ENCODE data around the gene RAB22A. TPM values are rescaled to one million over a fixed set of nuclear protein-coding genes. Genes with fewer than 3 reads are reported as not detected.

RAB22A gene
- total and polyA plus RNA-seq, 12 donors, result 6.7 to 46.3 (median 28.2) TPM

DNA sequence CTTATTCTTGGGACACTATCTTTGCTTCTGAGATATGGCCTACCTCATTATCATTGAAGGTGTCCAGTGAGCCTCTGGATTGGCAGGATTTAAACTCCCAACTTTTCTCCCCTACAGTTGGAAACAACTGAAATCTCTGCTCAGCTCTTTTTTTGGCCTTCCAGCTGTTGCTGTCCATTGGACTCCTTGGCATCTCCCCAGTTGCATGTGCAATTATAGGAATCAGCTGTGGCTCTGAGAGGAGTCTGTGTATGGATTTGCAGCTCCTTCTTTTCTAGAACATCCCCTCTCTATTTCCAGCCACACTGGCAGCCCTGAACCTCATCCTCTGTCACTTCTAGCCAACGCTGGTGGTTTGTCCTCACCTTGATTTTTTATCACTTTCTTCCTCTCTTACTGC is 21.2 kb downstream of the RAB22A start:
- intact Hi-C loops (cut with DNase I), result no loop called here
- Histone ChIP-seq H3K4me3 (no peak overlapping the region), H3K9me3 (replicated peaks in 1 of 3) (no peaks in the 10 kb centered on the region), H3K36me3 (replicated peaks in 1 of 2) (no peaks in the 10 kb centered on the region), H3K27ac (peak overlapping the region in 1 of 5 donors; percentile 4), H3K27me3 (no peaks in the 10 kb centered on the region), H3K4me1 (replicated peaks in 1 of 2) (peaks cover 12 to 42% of the 10 kb centered on the region in 2 donors)
- DNase-seq, result peak in 2 of 7 donors; percentile 16 to 24
- TF ChIP-seq, protein P1, sequence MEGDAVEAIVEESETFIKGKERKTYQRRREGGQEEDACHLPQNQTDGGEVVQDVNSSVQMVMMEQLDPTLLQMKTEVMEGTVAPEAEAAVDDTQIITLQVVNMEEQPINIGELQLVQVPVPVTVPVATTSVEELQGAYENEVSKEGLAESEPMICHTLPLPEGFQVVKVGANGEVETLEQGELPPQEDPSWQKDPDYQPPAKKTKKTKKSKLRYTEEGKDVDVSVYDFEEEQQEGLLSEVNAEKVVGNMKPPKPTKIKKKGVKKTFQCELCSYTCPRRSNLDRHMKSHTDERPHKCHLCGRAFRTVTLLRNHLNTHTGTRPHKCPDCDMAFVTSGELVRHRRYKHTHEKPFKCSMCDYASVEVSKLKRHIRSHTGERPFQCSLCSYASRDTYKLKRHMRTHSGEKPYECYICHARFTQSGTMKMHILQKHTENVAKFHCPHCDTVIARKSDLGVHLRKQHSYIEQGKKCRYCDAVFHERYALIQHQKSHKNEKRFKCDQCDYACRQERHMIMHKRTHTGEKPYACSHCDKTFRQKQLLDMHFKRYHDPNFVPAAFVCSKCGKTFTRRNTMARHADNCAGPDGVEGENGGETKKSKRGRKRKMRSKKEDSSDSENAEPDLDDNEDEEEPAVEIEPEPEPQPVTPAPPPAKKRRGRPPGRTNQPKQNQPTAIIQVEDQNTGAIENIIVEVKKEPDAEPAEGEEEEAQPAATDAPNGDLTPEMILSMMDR (IDR thresholded peaks at IDR 0.05), result no peak
- no peak for TF ChIP-seq POLR2A (IDR thresholded peaks at IDR 0.05)
- 20 to 42% (median 39%) methylated on average over 1 of the region's 1 CpG for WGBS, 4 donors

DNA sequence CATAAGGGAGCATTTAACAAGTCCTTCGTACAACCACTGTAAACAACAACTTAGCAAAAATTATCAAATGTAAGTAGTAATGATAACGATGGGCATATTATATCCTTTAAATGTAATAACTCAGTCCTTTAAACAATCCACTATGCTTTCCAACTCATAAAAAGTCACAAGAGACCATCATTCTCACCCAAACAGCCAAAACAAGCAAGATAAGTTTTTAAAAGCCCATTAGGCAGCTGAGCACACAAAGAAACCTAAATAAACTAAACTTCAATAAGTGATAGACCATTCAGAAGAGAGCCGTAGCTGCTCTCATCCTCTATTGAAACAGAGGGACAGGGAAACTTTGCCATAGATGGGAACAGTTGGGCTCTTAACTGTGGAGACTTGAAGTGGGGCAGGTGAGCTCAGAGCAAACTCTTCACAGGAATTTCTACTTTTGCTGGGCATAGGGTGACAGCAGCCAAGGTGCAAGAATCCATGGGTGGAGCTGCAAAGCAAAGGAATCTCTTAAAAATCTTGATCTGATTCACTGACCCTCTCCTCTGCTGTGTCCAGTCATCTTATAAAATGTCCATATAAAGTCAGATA is 22.5 kb downstream of the RAB22A start:
- WGBS, 4 donors, result 61 to 95% (median 83%) methylated on average over 3 of the region's 3 CpGs
- Histone ChIP-seq H3K9me3 (replicated peaks in 1 of 3) (no peaks in the 10 kb centered on the region), H3K36me3 (replicated peaks in 1 of 2) (no peaks in the 10 kb centered on the region), H3K27me3 (no peaks in the 10 kb centered on the region), H3K4me1 (replicated peaks in 1 of 2) (peaks cover 12 to 30% of the 10 kb centered on the region in 2 donors), H3K27ac (no peak overlapping the region), H3K4me3 (no peak overlapping the region)
- no peak for DNase-seq
- intact Hi-C loops (cut with DNase I), result no loop called here
- TF ChIP-seq POLR2A (IDR thresholded peaks at IDR 0.05), result no peak
- TF ChIP-seq, protein P1 (IDR thresholded peaks at IDR 0.05), result no peak

DNA sequence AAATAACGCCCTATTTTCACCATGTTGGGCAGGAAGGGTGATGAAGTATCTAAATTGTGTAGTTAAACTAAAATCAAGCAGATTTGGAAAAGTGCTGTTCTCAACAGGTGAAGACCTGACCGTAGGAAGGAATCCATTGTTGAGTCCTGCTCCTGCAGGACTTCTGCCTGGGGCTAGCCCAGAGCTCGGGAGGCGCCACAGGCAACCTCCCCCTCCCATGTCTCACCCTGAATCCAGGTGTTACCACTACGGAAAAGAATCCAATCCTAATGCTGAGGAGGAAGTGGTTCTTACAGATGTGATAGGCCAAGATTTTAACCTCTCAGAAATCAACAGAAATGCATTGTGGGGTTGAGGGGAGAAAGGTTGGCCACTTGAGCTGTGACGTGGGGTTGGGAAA is 30.2 kb downstream of the RAB22A start:
- Histone ChIP-seq H3K27ac (no peak overlapping the region), H3K36me3 (replicated peaks in 1 of 2) (no peaks in the 10 kb centered on the region), H3K9me3 (replicated peaks in 1 of 3) (no peaks in the 10 kb centered on the region), H3K4me1 (replicated peaks in 1 of 2) (peaks cover 16 to 22% of the 10 kb centered on the region in 2 donors), H3K27me3 (no peaks in the 10 kb centered on the region), H3K4me3 (no peak overlapping the region)
- no peak for DNase-seq
- 91 to 99% (median 97%) methylated on average over 6 of the region's 6 CpGs for WGBS, 4 donors
- intact Hi-C loops (cut with DNase I), result no loop called here
- TF ChIP-seq, protein P1 (IDR thresholded peaks at IDR 0.05), result no peak
- no peak for TF ChIP-seq POLR2A (IDR thresholded peaks at IDR 0.05)

DNA sequence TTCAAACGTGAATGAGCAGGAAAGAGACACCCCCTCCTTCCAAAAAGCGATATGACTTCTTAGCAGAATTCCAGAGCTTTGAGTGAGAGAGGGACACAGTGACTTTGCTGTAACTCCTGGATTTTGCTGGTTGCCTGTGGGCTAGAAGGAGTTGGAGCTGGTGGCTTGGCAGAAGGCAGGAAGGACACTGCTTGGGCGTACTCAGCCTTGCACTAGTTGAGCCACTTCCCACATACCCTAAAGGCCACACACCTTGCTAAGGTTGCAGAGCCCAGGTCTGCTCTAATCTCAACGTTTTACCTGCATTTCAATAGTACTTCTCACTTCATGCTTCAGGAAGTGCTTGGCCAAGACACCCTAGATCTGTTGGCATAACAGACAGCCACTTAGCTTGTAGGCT is 30.6 kb downstream of the RAB22A start:
- DNase-seq, result no peak
- Histone ChIP-seq H3K27me3 (no peaks in the 10 kb centered on the region), H3K4me1 (replicated peaks in 1 of 2) (peaks cover 16 to 23% of the 10 kb centered on the region in 2 donors), H3K9me3 (replicated peaks in 1 of 3) (no peaks in the 10 kb centered on the region), H3K36me3 (replicated peaks in 1 of 2) (peaks cover 0 to under 1% of the 10 kb centered on the region in 2 donors), H3K4me3 (no peak overlapping the region), H3K27ac (no peak overlapping the region)
- 85 to 97% (median 93%) methylated on average over 4 of the region's 4 CpGs for WGBS, 4 donors
- intact Hi-C loops (cut with DNase I), result no loop called here
- TF ChIP-seq, protein P1 (IDR thresholded peaks at IDR 0.05), result no peak
- no peak for TF ChIP-seq POLR2A (IDR thresholded peaks at IDR 0.05)

Measured in adrenal gland (tissue), 12 donors.